ENCODE results near the gene MAK. TPM values are rescaled to one million over a fixed set of nuclear protein-coding genes. Genes with fewer than 3 reads are reported as not detected.
"Not testable (repeated sequence)": the region's sequence is repeated elsewhere in the genome, so short reads cannot be mapped to it uniquely, and the experiment has no call there.

The MAK gene
- total RNA-seq, 2 donors from 2014 or later, result 0.48 to 0.90 TPM

GRCh38 chr6:10722820-10723566, 115.3 kb downstream of the MAK start, which contains the start of gene TMEM14C:
Gene TMEM14C, plus strand, starts transcription at chr6:10723070. Its CDS starts 1,544 bp downstream, at chr6:10724614.
- no peaks in the 10 kb centered on the region for H3K27me3 Mint-ChIP-seq (ENCODE audit: low read depth)
- peak within 1 kb of the TSS; percentile 96 for H3K27ac Mint-ChIP-seq
- H3K9me3 Mint-ChIP-seq, result peaks cover 3 to 5% of the 10 kb centered on the region in 2 donors
- peaks cover 5 to 19% of the 10 kb centered on the region in 2 donors for H3K36me3 Mint-ChIP-seq (ENCODE audit: insufficient read depth in 2 of 2)
- DNase-seq (peak; percentile 93 to 94), ATAC-seq (replicated peaks in 1 of 2) (peak; percentile 90 to 95)
- peaks cover 42% of the 10 kb centered on the region for H3K4me1 Mint-ChIP-seq (ENCODE audit: low read depth)
- H3K4me3 Mint-ChIP-seq, result peak within 1 kb of the TSS; percentile 94 to 96

DNA sequence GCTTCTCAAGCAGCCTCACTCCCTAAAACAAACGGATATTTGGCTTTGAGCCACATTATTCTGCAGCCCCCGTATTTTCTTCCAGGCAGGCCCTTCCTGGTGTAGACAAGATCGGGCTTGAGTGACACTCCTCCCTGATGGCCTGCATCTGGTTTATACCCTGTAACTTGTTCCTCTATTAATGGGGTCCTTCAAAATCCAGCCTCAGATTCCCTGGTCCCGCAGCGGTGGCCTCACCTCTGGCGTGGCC, 115.8 kb downstream of the MAK start:
- peaks cover 38% of the 10 kb centered on the region for H3K4me1 Mint-ChIP-seq (ENCODE audit: low read depth)
- peaks cover 5 to 19% of the 10 kb centered on the region in 2 donors for H3K36me3 Mint-ChIP-seq (ENCODE audit: insufficient read depth in 2 of 2)
- no peak for ATAC-seq (replicated peaks in 1 of 2)
- H3K27ac Mint-ChIP-seq, result peak overlapping the region; percentile 90
- H3K9me3 Mint-ChIP-seq, result peaks cover 3 to 5% of the 10 kb centered on the region in 2 donors
- peak overlapping the region; percentile 94 to 96 for H3K4me3 Mint-ChIP-seq
- DNase-seq, result no peak
- H3K27me3 Mint-ChIP-seq (ENCODE audit: low read depth), result no peaks in the 10 kb centered on the region

- DNase-seq, result no peak
- peaks cover 38% of the 10 kb centered on the region for H3K4me1 Mint-ChIP-seq (ENCODE audit: low read depth)
- H3K4me3 Mint-ChIP-seq, result peak overlapping the region; percentile 94 to 96
These were observed 116.3 kb downstream of the MAK start for GRCh38 chr6:10721850-10722569.

DNA sequence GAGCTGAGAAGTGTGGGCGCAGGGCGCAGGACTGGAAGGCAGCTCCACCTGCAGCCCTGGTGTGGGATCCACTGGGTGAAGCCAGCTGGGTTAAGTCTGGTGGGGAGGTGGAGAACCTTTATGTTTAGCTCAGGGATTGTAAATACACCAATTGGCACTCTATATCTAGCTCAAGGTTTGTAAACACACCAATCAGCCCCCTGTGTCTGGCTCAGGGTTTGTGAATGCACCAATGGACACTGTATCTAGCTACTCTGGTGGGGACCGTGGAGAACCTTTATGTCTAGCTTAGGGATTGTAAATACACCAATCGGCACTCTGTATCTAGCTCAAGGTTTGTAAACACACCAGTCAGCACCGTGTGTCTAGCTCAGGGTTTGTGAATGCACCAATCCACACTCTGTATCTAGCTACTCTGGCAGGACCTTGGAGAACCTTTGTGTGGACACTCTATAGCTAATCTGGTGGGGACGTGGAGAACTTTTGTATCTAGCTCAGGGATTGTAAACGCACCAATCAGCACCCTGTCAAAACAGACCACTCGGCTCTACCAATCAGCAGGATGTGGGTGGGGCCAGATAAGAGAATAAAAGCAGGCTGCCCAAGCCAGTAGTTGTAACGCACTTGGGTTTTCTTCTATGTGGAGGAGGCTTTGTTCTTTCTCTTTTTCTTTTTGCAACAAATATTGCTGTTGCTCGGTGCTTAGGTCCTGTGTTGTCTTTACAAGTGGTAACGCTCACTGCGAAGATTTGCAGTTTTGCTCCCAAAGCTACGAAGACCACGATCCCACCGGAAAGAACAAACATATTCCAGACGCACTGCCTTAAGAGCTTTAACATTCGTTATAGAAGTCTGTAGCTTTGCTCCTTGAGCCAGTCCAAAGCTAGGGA, 117.1 kb downstream of the MAK start:
- Mint-ChIP-seq H3K4me1 (ENCODE audit: low read depth) (peaks cover 38% of the 10 kb centered on the region), H3K27ac (peak overlapping the region; percentile 90), H3K36me3 (ENCODE audit: insufficient read depth in 2 of 2) (peaks cover 5 to 15% of the 10 kb centered on the region in 2 donors), H3K4me3 (peak overlapping the region; percentile 94 to 96)
- not testable (repeated sequence) for H3K9me3 Mint-ChIP-seq; ATAC-seq (replicated peaks in 1 of 2); H3K27me3 Mint-ChIP-seq (ENCODE audit: low read depth)
- peak; percentile 52 to 63 for DNase-seq

More at GRCh38 chr6:10721850-10722569, 116.3 kb downstream of the MAK start:
- no peak for ATAC-seq (replicated peaks in 1 of 2)
- Mint-ChIP-seq H3K27ac (peak overlapping the region; percentile 90), H3K27me3 (ENCODE audit: low read depth) (no peaks in the 10 kb centered on the region), H3K36me3 (ENCODE audit: insufficient read depth in 2 of 2) (peaks cover 5 to 17% of the 10 kb centered on the region in 2 donors), H3K9me3 (peaks cover 3 to 5% of the 10 kb centered on the region in 2 donors)

DNA sequence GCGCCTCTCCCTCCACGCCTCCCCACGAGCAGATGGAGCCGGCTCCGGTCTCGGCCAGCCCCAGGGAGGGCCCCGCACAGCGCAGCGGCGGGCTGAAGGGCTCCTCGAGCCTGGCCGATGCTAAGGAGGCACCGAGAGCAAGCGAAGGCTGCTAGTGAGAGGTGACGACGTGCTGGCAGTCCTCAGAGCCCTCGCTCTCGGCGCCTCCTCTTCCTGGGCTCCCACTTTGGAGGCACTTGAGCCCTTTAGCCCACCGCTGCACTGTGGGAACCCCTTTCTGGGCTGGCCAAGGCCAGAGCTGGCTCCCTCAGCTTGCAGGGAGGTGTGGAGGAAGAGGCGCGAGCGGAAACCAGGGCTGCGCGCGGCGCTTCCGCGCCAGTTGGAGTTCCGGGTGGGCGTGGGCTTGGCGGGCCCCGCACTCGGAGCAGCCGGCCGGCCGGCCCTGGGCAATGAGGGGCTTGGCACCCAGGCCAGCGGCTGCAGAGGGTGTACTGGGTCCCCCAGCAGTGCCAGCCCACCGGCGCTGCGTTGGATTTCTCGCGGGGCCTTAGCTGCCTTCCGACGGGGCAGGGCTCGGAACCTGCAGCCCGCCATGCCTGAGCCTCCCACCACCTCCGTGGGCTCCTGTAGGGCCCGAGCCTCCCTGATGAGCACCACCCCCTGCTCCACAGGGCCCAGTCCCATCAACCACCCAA, 117.9 kb downstream of the MAK start:
- peaks cover 3 to 5% of the 10 kb centered on the region in 2 donors for H3K9me3 Mint-ChIP-seq
- peak overlapping the region; percentile 50 for H3K27ac Mint-ChIP-seq
- H3K36me3 Mint-ChIP-seq (ENCODE audit: insufficient read depth in 2 of 2), result peaks cover 5 to 8% of the 10 kb centered on the region in 2 donors
- DNase-seq (peak; percentile 69 to 74), ATAC-seq (replicated peaks in 1 of 2) (peak; percentile 32 to 49)
- no peaks in the 10 kb centered on the region for H3K27me3 Mint-ChIP-seq (ENCODE audit: low read depth)
- H3K4me3 Mint-ChIP-seq, result peak overlapping the region; percentile 94 to 96
- peaks cover 33% of the 10 kb centered on the region for H3K4me1 Mint-ChIP-seq (ENCODE audit: low read depth)

DNA sequence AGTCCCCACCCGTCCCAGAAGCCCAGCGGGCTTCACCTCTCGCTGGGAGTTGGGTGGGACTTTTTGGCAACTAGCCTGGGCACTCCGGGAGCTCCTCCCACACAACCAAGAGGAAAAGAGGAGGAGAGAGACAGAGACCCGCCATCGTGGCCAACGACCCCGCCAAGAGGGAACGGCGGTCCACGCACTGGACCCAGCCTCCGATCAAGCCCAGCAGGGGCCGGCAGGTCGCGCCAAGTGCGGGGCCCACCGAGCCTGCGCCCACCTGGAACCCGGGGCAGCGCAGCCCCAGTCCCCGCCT, 118.4 kb downstream of the MAK start:
- DNase-seq (no peak), ATAC-seq (replicated peaks in 1 of 2) (no peak)
- Mint-ChIP-seq H3K36me3 (ENCODE audit: insufficient read depth in 2 of 2) (peaks cover 5 to 7% of the 10 kb centered on the region in 2 donors), H3K27me3 (ENCODE audit: low read depth) (no peaks in the 10 kb centered on the region), H3K4me1 (ENCODE audit: low read depth) (peaks cover 28% of the 10 kb centered on the region), H3K27ac (peak overlapping the region; percentile 66), H3K9me3 (peaks cover 3 to 5% of the 10 kb centered on the region in 2 donors), H3K4me3 (peak overlapping the region; percentile 94 to 96)

GRCh38 chr6:10719296-10719963, 118.9 kb downstream of the MAK start:
- H3K4me1 Mint-ChIP-seq (ENCODE audit: low read depth), result peaks cover 26% of the 10 kb centered on the region
- DNase-seq, result peak; percentile 58
- peak overlapping the region; percentile 94 to 96 for H3K4me3 Mint-ChIP-seq
- peak overlapping the region; percentile 66 for H3K27ac Mint-ChIP-seq
- peak in 1 of 2 donors; percentile 20 for ATAC-seq (replicated peaks in 1 of 2)
- H3K9me3 Mint-ChIP-seq, result peaks cover 3 to 5% of the 10 kb centered on the region in 2 donors
- peaks cover 5 to 7% of the 10 kb centered on the region in 2 donors for H3K36me3 Mint-ChIP-seq (ENCODE audit: insufficient read depth in 2 of 2)
- H3K27me3 Mint-ChIP-seq (ENCODE audit: low read depth), result no peaks in the 10 kb centered on the region

DNA sequence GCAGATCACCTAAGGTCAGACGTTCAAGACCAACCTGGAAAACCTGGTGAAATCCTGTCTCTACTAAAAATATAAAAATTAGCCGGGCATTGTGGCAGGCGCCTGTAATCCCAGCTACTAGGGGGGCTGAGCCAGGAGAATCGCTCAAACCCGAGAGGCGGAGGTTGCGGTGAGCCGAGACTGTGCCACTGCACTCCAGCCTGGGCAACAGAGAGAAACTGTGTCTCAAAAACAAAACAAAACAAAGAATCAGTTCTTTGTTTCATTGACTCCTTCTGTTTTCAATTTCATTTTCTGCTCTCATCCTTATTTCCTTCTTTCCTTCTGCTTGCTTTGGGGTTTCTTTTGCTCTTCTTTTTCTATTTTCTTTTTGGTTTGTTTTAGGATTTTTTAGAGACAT, 124.4 kb downstream of the MAK start:
- ATAC-seq (replicated peaks in 1 of 2) (no peak), DNase-seq (no peak)
- H3K27me3 Mint-ChIP-seq (ENCODE audit: low read depth), result no peaks in the 10 kb centered on the region
- H3K9me3 Mint-ChIP-seq, result peaks cover 0 to 3% of the 10 kb centered on the region in 2 donors
- no peak overlapping the region for H3K4me3 Mint-ChIP-seq
- H3K4me1 Mint-ChIP-seq (ENCODE audit: low read depth), result no peaks in the 10 kb centered on the region
- no peak overlapping the region for H3K27ac Mint-ChIP-seq
- peaks cover 2 to 3% of the 10 kb centered on the region in 2 donors for H3K36me3 Mint-ChIP-seq (ENCODE audit: insufficient read depth in 2 of 2)

Other genes with a start within 250 kb of the MAK start
- gene C6orf52, start 143.9 kb downstream of the MAK start, total RNA-seq, result 1 to 10 TPM; 2.7 to 4.4 TPM
- gene PAK1IP1, start 143.6 kb downstream of the MAK start, total RNA-seq, result 10 to 100 TPM; 21.1 to 21.7 TPM
- 10 to 100 TPM; 74.9 to 76.6 TPM for gene TMEM14C, start 115.5 kb downstream of the MAK start, total RNA-seq
- 10 to 100 TPM; 77.4 to 78.3 TPM for gene TMEM14B, start 90.7 kb downstream of the MAK start, total RNA-seq
- gene GCM2, start 43.5 kb upstream of the MAK start, total RNA-seq, result not detected
- under 1 TPM in 1 of 2 donors, not detected in 1; 0.14 TPM for gene SYCP2L, start 48.5 kb upstream of the MAK start, total RNA-seq
- gene ELOVL2, start 205.8 kb upstream of the MAK start, total RNA-seq, result under 1 TPM in 1 of 2 donors, not detected in 1; 0.07 TPM